Bone marrow (tissue), 2 donors: ENCODE results near the gene SLC25A31.

Experiments used
- DNase-seq, 2 donors: peaks; one replicate each; lab custom pipeline; 2025; lab: John Stamatoyannopoulos, UW

SLC25A31 gene

DNA sequence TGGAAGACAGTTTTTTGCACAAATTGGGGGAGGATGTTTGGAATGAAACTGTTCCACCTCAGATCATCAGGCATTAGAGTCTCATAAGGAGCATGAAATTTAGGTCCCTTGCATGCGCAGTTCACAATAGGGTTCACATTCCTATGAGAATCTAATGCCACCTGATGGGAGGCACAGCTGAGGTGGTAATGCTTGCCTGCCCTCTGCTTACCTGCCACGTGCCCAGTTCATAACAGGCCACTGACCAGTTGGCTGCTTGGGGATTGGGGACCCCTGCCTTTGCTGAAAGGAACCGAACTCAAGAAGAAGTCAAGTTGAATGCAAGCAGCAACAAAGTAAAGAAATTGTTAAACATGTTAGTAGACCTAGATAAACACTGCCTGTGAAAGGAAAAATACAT lies 47.3 kb downstream of the SLC25A31 start:
- no peak for DNase-seq

DNA sequence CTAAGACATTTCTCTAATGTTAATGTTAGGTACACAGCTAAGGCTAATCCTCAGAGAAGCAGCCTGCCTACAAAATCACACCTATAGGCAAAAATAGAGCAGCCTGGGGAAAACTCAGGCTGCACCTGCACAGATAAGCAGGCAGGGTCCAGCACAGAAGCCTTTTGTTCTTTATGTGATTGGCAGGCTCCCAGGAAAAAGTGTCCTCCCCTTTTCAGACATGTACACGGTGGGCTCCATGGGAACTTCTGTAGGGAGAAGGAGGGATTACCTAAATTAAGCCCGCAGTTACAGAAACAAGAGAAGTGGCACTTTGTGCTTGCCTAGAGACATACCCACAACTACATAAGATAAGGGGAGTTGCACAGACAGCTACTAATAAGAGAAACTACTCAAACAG lies 47.9 kb downstream of the SLC25A31 start:
- no peak for DNase-seq

DNA sequence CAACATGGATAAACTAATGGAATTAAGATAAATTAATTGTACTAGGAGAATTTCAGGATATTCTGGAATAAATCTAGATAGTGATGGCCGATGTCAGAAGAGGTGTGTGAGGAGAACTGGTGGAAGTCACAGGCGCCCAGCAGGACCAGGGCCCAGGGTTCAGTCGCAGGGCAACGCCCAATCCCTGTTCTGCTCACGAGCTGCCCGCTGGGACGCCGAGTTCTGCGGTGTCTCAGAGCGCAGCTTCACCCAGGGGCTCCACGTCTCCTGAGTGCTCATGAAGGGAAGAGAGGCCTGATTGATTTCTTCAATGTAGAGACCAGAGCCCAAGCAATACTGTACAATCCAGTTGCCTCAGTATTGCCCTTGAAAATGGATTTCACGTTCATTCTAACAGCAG lies 50.4 kb downstream of the SLC25A31 start:
- no peak for DNase-seq

DNA sequence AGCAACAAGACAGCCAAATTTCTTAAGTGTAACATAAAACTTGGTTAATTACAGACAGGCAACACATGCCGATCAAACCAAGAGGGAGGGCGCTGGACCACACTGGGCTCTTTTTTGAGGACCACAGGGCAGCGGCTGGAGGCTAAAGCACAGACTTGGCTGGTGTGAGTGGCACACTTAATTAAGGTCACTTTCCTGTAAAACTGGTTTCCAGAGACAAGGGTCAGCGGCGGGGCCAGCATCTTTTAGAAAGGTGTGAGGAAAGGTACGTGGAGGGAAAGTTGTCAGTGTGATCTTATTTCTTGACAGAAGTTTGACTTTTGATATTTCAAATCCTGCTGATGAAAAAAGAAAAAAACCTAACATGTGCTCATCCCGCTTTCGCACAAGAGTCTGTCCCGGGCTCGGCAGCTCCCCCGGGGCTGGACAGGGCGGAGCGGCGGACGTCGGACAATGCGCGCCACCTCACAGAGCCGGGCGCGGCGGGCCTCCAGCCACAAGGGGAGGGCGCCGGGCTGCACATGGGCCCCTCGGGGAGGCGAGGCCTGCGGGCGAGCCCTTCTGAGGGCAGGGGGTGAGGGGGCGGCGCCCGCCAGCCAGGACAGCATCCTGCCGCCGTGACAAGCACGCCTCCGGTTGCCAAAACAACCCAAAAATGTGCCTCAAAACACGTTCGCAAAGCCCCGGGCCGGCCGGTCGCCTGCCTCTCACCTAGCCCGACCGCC lies 51.3 kb downstream of the SLC25A31 start:
- no peak for DNase-seq

DNA sequence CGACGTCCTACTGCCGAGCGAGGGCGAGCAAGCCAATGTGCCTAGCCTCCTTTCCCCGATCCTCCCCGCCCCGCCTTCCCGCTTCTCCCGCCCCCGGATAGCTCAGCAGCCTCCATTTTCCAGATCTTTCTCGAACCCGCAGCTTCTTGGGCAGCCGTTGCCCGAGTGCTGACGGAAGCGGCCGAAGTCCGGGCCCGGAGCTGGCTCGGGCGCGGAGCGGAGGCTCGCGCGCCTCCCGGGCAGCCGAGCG lies 51.8 kb downstream of the SLC25A31 start:
- DNase-seq = peak in 1 of 2 donors; percentile 64

DNA sequence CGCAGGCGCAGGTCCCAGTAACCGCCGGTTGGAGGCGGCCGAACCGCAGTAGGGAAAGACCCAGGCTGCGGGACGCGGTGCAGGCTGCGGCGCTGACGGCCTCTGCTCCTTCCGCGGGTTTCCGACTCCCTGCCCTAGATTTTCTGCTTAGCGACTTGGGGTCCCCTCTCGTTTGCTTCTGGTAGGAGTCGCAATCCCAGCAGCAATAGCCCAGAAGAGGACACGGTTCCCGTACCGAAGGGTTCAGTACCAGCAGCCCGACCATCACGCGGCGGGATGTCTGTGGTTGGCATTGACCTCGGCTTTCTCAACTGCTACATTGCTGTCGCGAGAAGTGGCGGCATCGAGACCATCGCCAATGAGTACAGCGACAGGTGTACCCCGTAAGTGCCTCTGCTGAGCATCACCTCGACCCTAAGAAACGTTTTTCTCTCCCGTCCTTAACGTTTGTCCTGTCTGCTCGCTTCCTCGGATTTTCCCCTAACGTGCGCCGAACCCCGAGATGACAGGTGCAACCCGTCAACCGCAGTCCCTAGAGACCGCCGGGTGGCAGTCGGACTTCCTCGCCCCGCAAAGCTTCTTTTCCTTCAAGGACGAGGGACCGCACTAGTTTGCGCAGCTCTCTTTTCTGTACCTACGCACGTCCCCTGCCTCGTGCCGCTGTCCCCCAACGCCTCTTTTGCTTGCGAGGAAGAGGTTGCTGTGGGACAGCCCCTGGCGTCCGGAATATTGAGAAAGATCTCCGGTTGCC lies 52.2 kb downstream of the SLC25A31 start, which contains the start of gene HSPA4L:
TSS of gene HSPA4L (plus strand) at position 48 of the 751 bp plus-strand sequence. CDS start at position 277, 229 bp downstream.
- peak in 1 of 2 donors; percentile 64 for DNase-seq

DNA sequence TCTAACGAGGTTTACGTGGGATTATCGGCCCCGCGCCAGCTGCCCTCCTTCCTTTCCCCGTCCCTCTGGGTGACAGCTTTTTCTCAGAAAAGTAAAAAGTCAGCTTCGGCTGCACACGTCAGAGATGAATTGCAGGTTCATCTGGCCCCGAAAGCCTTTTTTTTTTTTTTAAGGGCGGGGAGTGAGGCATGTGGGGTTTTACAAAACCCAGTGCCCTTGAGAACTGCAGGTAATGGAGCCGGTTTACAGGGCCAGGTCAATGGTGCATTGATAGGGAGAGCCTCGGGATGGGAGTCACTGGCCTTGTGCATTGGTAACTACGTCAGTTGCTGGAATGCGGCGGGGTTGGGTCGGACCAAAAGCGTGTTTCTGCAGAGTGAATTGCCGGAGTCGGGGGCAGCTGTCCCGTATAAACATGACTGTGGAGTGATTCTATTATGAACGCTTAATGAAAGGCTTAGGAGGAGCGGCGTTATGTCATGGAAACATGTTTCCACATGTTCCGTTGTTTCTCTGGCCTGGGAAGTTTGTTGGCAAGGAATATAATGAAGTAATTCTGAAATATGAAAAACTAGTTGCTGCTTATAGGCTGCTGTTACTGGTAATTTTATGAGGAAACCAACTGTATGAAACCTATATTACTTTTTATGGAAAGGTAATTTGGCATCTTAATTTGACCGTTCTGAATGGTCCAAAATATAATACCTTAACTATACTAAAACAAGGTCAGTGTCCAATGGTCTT lies 53.0 kb downstream of the SLC25A31 start:
- DNase-seq = no peak

DNA sequence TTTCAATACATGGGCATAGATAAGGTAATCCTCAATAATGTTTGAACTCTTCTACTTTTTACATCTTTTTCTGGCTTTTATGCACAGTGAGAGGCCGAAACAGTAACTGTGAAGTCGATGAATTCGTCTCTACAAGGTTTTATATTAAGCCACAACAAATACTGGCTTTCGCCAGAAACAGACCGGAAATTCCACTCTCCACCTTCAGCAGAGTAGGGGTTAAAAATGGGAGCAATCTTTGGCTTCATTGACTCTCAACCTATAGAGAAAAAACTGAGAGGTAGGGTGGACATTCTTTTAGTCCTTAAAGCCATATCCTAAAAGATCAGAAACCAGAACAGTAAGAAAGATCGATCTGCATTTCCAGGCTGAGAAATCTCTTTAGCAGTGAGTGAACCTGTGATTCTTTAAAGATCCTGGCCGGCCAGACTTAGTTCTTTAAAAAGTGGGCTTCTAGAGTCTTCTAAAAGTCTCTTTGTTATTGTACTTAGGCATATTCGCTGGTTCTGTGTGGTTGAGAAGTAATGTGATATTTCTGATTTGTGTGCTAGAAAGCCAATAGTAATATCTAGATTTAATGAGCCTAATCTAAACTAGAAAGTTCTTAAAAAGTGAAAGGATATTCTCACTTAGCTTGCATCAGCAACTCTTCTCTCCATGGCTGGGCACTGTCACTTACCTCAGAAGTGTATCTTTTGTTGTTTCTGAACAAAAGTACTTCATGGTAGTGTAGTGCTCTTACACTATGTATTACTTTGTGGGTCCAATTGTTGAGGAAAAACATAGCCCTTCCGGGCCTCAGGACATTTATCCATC lies 54.0 kb downstream of the SLC25A31 start:
- no peak for DNase-seq

DNA sequence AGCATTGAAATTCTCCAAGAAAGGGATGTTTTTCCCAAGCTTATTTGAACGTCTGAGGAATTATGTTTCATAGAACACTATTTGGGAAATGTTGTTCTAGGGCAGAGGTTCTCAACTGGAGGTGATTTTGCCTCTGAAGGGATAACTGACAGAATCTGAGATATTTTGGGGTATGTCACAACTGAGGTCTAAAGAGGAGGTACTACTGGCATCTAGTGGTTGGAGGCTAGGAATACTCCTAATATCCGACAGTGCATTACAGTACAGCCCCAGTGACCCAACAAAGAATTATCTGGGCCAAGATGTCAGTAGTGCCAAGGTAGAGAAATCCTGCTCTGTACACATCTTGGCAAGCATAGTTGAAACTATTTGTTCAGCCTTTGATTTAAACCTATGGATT lies 58.3 kb downstream of the SLC25A31 start:
- no peak for DNase-seq

DNA sequence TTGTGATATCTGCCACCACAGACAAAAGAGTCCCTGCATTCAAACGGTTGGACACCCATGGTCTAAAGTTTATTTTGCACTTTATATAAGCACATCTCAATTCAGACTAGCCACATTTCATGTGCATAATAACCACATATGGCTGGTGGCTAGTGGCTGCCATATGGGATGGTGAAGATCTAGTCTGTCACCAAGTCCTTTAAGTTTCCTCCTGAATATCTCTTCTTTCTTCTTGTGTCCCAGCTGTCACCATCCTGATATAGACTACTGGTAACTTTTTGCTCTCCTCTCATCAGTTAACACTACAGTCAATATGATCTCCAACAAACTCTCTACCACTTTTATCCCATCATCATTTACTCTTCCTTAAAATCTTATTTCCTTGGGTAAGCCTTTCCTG lies 61.2 kb downstream of the SLC25A31 start:
- no peak for DNase-seq

DNA sequence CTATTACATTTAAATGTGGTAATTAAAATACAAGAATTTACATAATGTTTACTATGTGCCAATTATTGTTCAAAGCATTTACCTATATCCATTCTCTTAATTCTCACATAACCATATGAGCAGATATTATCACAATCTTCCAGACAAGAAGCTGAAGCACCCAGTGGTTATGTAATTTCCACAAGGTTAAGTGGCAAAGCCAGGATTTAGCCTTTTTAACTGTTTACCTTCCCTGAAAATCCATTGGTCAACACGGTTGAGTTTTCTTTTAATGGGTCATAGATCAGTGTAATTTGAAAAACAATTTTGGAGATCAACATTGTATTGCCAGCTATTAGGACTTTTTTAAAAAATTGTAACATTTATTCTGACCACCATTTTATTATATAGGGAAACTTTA lies 63.3 kb downstream of the SLC25A31 start:
- no peak for DNase-seq

DNA sequence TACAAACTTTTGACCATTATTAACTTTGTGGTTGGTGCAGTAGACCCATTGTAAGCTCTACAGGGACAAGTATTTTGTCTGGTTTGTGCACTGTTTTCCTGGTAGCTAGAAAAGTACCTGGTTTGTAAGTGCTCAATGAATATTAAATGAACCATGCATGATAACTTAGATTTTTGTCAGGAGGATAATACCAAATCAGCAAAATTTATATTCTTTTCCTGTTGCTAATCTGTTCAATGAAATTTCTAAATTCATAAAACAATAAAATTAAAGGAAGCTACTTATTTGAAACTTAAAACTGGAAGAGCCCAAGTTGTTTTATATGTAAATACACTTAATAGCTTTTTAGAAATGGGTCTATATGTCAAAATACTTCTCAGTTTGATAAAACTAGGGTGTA lies 69.5 kb downstream of the SLC25A31 start:
- DNase-seq = no peak

DNA sequence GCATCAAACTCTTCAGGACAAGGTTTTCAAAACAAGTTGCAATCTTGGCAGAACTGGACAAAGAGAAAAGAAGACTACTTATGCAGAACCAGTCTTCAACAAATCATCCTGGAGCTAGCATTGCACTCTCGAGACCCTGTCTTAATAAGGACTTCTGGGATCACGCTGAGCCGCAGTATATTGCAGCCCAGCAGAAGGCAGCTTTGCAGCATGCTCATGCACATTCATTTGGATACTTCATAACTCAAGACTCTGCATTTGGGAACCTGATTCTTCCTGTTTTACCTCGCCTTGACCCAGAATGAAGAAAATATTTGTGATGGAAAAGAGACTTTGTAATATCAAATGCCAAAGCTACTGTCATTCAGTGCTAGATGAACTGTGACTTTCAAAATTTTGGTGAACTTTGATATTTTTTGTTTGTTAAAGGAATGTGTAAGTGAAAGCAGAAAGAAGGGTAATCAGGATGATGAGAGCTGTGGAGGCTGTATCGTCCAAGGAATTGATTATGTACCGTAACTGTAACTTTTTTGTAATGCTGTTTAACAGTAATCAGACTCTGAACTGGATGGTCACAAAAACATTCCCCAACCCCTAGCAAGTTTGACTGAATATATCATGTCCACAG lies 79.1 kb downstream of the SLC25A31 start:
- no peak for DNase-seq

DNA sequence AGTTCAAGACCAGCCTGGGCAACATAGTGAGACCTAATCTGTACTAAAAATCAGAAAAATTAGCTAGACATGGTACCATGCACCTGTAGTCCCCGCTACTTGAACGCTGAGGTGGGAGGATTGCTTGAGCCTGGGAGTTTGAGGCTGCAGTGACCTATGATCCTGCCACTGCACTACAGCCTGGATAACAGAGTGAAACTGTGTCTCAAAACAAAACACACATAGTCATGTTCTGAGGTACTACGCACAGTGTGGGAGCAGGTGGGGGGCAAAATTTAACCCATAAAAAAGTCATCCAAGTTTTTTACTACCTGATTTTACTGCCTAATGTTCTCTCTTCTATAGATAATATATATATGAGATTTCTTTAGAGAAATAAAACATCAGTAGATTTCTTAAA lies 80.4 kb downstream of the SLC25A31 start:
- DNase-seq = no peak

DNA sequence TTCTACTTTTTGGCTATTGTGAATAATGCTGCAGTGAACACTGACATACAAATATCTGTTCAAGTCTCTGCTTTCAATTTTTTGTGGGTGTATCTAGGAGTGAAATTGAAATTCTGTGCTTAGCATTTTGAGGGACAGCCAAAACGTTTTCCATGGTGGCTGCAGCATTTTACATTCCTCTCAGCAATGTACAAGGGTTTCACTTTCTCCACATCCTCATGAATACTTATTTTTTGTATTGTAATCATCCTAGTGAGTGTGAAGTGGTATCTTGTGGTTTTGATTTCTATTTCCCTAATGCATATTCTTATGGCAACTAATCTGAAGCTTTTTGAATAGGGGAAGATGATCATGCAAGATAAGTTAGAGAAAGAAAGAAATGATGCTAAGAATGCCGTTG lies 92.2 kb downstream of the SLC25A31 start:
- no peak for DNase-seq
